HG02884 (cell line): ENCODE results near the gene C1orf226.
"Not testable (repeated sequence)": the region's sequence is repeated elsewhere in the genome, so short reads cannot be mapped to it uniquely, and the experiment has no call there.

Experiments
- ATAC-seq: cut with Tn5 transposase; IDR thresholded peaks from one replicate; pipeline ENCODE4 v1.9.1; 2021; ENCODE audit warnings: mild to moderate bottlenecking, moderate library complexity; ENCODE audit not compliant: unreplicated experiment

Gene C1orf226

GRCh38 chr1:162404550-162405160, 23.1 kb downstream of the C1orf226 start:
- ATAC-seq: no peak

- ATAC-seq: no peak
These were observed 24.3 kb downstream of the C1orf226 start for GRCh38 chr1:162405800-162406199.

- no peak for ATAC-seq
These were observed 25.3 kb downstream of the C1orf226 start for GRCh38 chr1:162406811-162407210.

GRCh38 chr1:162407539-162407938, 26.0 kb downstream of the C1orf226 start:
- no peak for ATAC-seq

- ATAC-seq: no peak
These were observed 30.5 kb downstream of the C1orf226 start, which contains the start of gene SH2D1B for GRCh38 chr1:162412002-162412401. TSS of gene SH2D1B (minus strand) at chr1:162412136. CDS start at chr1:162412016, 120 bp downstream.

GRCh38 chr1:162416215-162416614, 34.7 kb downstream of the C1orf226 start:
- no peak for ATAC-seq

GRCh38 chr1:162416909-162417308, 35.4 kb downstream of the C1orf226 start:
- ATAC-seq: no peak

GRCh38 chr1:162417650-162418049, 36.1 kb downstream of the C1orf226 start:
- no peak for ATAC-seq

- not testable (repeated sequence) for ATAC-seq
These were observed 37.1 kb downstream of the C1orf226 start for GRCh38 chr1:162418584-162418983.

- not testable (repeated sequence) for ATAC-seq
These were observed 38.0 kb downstream of the C1orf226 start for GRCh38 chr1:162419450-162419931.

- ATAC-seq: no peak
These were observed 38.6 kb downstream of the C1orf226 start for GRCh38 chr1:162420120-162420519.

GRCh38 chr1:162421258-162422164, 40.0 kb downstream of the C1orf226 start:
- no peak for ATAC-seq

- no peak for ATAC-seq
These were observed 41.3 kb downstream of the C1orf226 start for GRCh38 chr1:162422662-162423375.

- no peak for ATAC-seq
These were observed 49.1 kb downstream of the C1orf226 start for GRCh38 chr1:162430583-162430982.

GRCh38 chr1:162432977-162433713, 51.6 kb downstream of the C1orf226 start:
- ATAC-seq: not testable (repeated sequence)
